HEK293T (cell line): ENCODE data around the gene LONP2.

Source experiments
- BHLHE40 ChIP-seq: fragments of 450-650 bp; IDR thresholded peaks from 2 replicates; pipeline ENCODE4 v1.6.1; 2016; ENCODE audit warnings: mild to moderate bottlenecking, moderate library complexity, borderline replicate concordance
- FOXM1 ChIP-seq: fragments of 450-650 bp; IDR thresholded peaks from 2 replicates; pipeline ENCODE4 v1.6.1; 2017; ENCODE audit warnings: mild to moderate bottlenecking, borderline replicate concordance
- HDGF ChIP-seq: fragments of 450-650 bp; IDR thresholded peaks from 2 replicates; pipeline ENCODE4 v1.6.1; 2017; ENCODE audit warnings: antibody characterized with exemption, borderline replicate concordance

DNA sequence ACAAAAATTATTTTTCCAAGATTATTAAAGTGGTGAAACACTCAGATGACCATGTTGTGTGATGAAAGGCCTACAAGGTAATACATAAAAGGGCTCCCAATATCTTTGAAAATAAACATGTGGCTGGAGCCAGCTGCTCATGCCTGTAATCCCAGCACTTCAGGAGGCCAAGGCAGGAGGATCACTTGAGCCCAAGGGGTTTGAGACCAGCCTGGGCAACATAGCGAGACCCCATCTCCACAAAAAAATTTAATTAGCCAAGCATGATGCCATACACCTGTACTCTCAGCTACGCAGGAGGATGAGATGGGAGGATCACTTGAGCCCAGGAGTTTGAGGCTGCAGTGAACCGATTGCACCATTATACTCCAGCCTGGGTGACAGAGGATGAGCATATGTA, 114.3 kb downstream of the LONP2 start:
- TF ChIP-seq HDGF (no peak), FOXM1 (no peak), BHLHE40 (no peak)
